Prostate gland (tissue), 2 donors: Measurements from ENCODE around the gene SRSF5. TPM values are rescaled to one million over a fixed set of nuclear protein-coding genes. Genes with fewer than 3 reads are reported as not detected.

Source experiments
- DNase-seq: peaks from one replicate; pipeline ENCODE4 v3.0.0-alpha.2; 2019; ENCODE audit warnings: low spot score
- H3K27ac ChIP-seq, 2 donors: fragments of 200-600 bp; sonication (generic); 2 replicates each; pipeline ENCODE4 v1.5.1; 2017 to 2019
- H3K27me3 ChIP-seq: fragments of 200-600 bp; sonication (generic); replicated peaks from 2 replicates; pipeline ENCODE4 v1.5.1; 2019; ENCODE audit not compliant: insufficient read depth
- H3K36me3 ChIP-seq, 2 donors: fragments of 200-600 bp; sonication (generic); 1 replicate in 1 of 2; 2 replicates in 1 of 2; pipeline versions ENCODE4 v1.5.1 to v1.8.1; 2017 to 2019
- H3K4me1 ChIP-seq: fragments of 200-600 bp; sonication (generic); replicated peaks from 2 replicates; pipeline ENCODE4 v1.5.1; 2019
- H3K4me3 ChIP-seq, 2 donors: fragments of 200-600 bp; sonication (generic); 2 replicates each; pipeline ENCODE4 v1.5.1; 2017 to 2019
- H3K9me3 ChIP-seq: fragments of 200-600 bp; sonication (generic); 2 replicates; pipeline ENCODE4 v1.5.1; 2017
- POLR2A ChIP-seq: fragments of 450-650 bp; IDR thresholded peaks from one replicate; pipeline ENCODE4 v1.6.1; 2016; ENCODE audit warnings: antibody characterized with exemption, mild to moderate bottlenecking
- POLR2AphosphoS5 ChIP-seq: sonication (generic); formaldehyde crosslinking; IDR thresholded peaks from one replicate; pipeline ENCODE4 v1.6.1; 2017; ENCODE audit warnings: antibody characterized with exemption
- WGBS: methylation state at CpG from one replicate; pipeline ENCODE4 v1.1.5; 2018; 5-methylcytosine and 5-hydroxymethylcytosine counted together
- intact Hi-C: fragments of 100-400 bp; cut with DNase I; formaldehyde crosslinking; loops from one replicate; pipeline ENCODE4 v1.14.2; 2022
- total RNA-seq, 2 donors: library from RNA; depleted of rRNA; stranded (reverse); fragments of >200 nt; gene quantifications; one replicate each; pipeline ENCODE4 v1.1.0, GENCODE V29; 2016
- TF ChIP-seq, protein P1 (sequence below), 4 experiments: fragments of 200-600 bp in 2 of 4; fragments of 450-650 bp in 2 of 4; sonication (generic) in 2 of 4; IDR thresholded peaks; 1 replicate in 3 of 4; 2 replicates in 1 of 4; pipeline ENCODE4 v1.5.1; 2016 to 2019; ENCODE audit warnings: antibody characterized with exemption in 4 of 4, mild to moderate bottlenecking in 2 of 4, moderate library complexity in 2 of 4

SRSF5 gene
- total RNA-seq, 2 donors from 2014 or later, result 206 to 338 TPM

DNA sequence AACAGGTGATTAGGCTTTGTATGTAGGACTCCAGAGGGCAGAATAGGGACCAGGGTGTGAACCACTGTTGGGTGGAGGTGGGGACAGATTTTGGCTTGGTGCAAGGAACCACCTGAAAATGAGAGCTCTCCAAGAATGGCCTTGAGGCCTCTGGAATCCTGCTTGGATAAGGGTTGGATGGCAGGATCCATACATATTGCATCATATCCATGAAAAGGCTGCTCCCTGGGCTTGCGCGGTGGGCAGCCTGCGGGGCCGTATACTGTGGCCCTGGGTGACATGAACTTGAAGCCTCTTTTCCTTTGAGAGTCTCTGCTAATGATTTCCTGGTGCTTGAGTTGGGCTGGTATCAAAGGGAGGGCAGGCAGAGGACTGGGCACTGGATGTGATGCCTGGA is 31.4 kb downstream of the SRSF5 start:
- intact Hi-C loops, result no loop called here

DNA sequence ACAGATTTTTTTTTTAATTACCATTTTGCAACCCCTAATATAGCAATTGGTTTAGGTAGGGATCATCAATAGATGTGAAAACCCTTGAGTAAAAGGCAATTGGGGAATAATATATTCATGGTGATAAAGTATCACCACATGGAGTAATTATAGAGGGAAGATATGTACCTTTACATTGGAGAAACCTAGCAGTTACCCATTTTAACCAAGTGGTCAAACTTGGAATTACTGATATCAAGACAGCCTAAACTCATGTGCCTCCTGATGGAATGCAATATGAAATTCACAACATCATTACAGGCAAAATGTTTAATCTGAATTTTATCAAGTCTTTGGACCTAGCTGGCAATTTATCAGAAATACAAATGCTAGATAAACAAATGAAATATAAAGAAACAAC is 36.8 kb downstream of the SRSF5 start:
- intact Hi-C loops, result no loop called here
- H3K27me3 ChIP-seq, result no peaks in the 10 kb centered on the region
- no peaks in the 10 kb centered on the region for H3K4me1 ChIP-seq
- no peaks in the 10 kb centered on the region for H3K9me3 ChIP-seq
- H3K4me3 ChIP-seq, result no peak overlapping the region
- H3K36me3 ChIP-seq, result no peaks in the 10 kb centered on the region
- H3K27ac ChIP-seq, result no peak overlapping the region
- no peak for DNase-seq
- TF ChIP-seq POLR2A (no peak), POLR2AphosphoS5 (no peak)
- TF ChIP-seq, protein P1, sequence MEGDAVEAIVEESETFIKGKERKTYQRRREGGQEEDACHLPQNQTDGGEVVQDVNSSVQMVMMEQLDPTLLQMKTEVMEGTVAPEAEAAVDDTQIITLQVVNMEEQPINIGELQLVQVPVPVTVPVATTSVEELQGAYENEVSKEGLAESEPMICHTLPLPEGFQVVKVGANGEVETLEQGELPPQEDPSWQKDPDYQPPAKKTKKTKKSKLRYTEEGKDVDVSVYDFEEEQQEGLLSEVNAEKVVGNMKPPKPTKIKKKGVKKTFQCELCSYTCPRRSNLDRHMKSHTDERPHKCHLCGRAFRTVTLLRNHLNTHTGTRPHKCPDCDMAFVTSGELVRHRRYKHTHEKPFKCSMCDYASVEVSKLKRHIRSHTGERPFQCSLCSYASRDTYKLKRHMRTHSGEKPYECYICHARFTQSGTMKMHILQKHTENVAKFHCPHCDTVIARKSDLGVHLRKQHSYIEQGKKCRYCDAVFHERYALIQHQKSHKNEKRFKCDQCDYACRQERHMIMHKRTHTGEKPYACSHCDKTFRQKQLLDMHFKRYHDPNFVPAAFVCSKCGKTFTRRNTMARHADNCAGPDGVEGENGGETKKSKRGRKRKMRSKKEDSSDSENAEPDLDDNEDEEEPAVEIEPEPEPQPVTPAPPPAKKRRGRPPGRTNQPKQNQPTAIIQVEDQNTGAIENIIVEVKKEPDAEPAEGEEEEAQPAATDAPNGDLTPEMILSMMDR (IDR thresholded peaks at IDR 0.05), result no peak

More for the DNA sequence above, 31.4 kb downstream of the SRSF5 start:
- Histone ChIP-seq H3K4me1 (no peaks in the 10 kb centered on the region), H3K9me3 (no peaks in the 10 kb centered on the region), H3K4me3 (no peak overlapping the region), H3K36me3 (no peaks in the 10 kb centered on the region), H3K27me3 (no peaks in the 10 kb centered on the region), H3K27ac (no peak overlapping the region)
- TF ChIP-seq POLR2AphosphoS5 (no peak), POLR2A (no peak)
- TF ChIP-seq, protein P1 (IDR thresholded peaks at IDR 0.05), result no peak
- 89% methylated on average over 4 of the region's 4 CpGs for WGBS
- DNase-seq, result no peak

- WGBS, result 97% methylated on average over 2 of the region's 2 CpGs
Measured at GRCh38 chr14:69804902-69805301, 38.0 kb downstream of the SRSF5 start.

GRCh38 chr14:69807192-69807591 is 40.2 kb downstream of the SRSF5 start:
- Histone ChIP-seq H3K36me3 (no peaks in the 10 kb centered on the region), H3K4me3 (no peak overlapping the region), H3K9me3 (no peaks in the 10 kb centered on the region), H3K27me3 (no peaks in the 10 kb centered on the region), H3K4me1 (no peaks in the 10 kb centered on the region), H3K27ac (no peak overlapping the region)
- TF ChIP-seq, protein P1 (IDR thresholded peaks at IDR 0.05), result no peak
- TF ChIP-seq POLR2AphosphoS5 (no peak), POLR2A (no peak)
- intact Hi-C loops, result no loop called here
- WGBS, result 74% methylated on average over 1 of the region's 1 CpG
- no peak for DNase-seq

More at GRCh38 chr14:69804902-69805301, 38.0 kb downstream of the SRSF5 start:
- Histone ChIP-seq H3K4me1 (no peaks in the 10 kb centered on the region), H3K27me3 (no peaks in the 10 kb centered on the region), H3K9me3 (no peaks in the 10 kb centered on the region), H3K4me3 (no peak overlapping the region), H3K36me3 (no peaks in the 10 kb centered on the region), H3K27ac (no peak overlapping the region)
- DNase-seq, result no peak
- intact Hi-C loops, result no loop called here
- TF ChIP-seq, protein P1 (IDR thresholded peaks at IDR 0.05), result no peak
- TF ChIP-seq POLR2AphosphoS5 (no peak), POLR2A (no peak)

- no peak for DNase-seq
- Histone ChIP-seq H3K27me3 (no peaks in the 10 kb centered on the region), H3K36me3 (no peaks in the 10 kb centered on the region), H3K4me1 (no peaks in the 10 kb centered on the region), H3K27ac (no peak overlapping the region), H3K9me3 (no peaks in the 10 kb centered on the region), H3K4me3 (no peak overlapping the region)
- 82% methylated on average over 12 of the region's 12 CpGs for WGBS
- intact Hi-C loops, result no loop called here
- TF ChIP-seq POLR2AphosphoS5 (no peak), POLR2A (no peak)
- TF ChIP-seq, protein P1 (IDR thresholded peaks at IDR 0.05), result no peak
Measured at GRCh38 chr14:69808919-69809808, 42.2 kb downstream of the SRSF5 start.
